Mesothelial cell of epicardium (in vitro differentiated cells): Measurements from ENCODE around the gene MYH9. TPM values are rescaled to one million over a fixed set of nuclear protein-coding genes. Genes with fewer than 3 reads are reported as not detected.

ENCODE experiments used
- DNase-seq, 2 experiments: peaks; one replicate each; pipeline ENCODE4 v3.0.0; 2021; ENCODE audit warnings: low spot score in 2 of 2; ENCODE audit not compliant: unreplicated experiment in 2 of 2
- H3K27ac Mint-ChIP-seq: 2 replicates; pipeline ENCODE4 v1.8.0; 2021; ENCODE audit warnings: mixed read lengths
- H3K27me3 Mint-ChIP-seq: 2 replicates; pipeline ENCODE4 v1.8.0; 2021; ENCODE audit warnings: low read depth, mixed read lengths
- H3K36me3 Mint-ChIP-seq: 2 replicates; pipeline ENCODE4 v1.8.0; 2021; ENCODE audit warnings: mixed read lengths
- H3K4me1 Mint-ChIP-seq: 2 replicates; pipeline ENCODE4 v1.8.0; 2021; ENCODE audit warnings: mixed read lengths
- H3K4me3 Mint-ChIP-seq: 2 replicates; pipeline ENCODE4 v1.8.0; 2021; ENCODE audit warnings: mild to moderate bottlenecking, moderate library complexity, mixed read lengths
- H3K9me3 Mint-ChIP-seq: 2 replicates; pipeline ENCODE4 v1.8.0; 2021; ENCODE audit warnings: mixed read lengths
- CTCF ChIP-seq: fragments of 200-600 bp; sonication (generic); IDR thresholded peaks from one replicate; pipeline ENCODE4 v1.5.0; 2021; ENCODE audit warnings: antibody characterized with exemption; ENCODE audit not compliant: unreplicated experiment
- total RNA-seq: library from RNA; stranded (reverse); gene quantifications from 3 replicates; pipeline ENCODE4 v1.2.1, GENCODE V29; 2021

Gene MYH9
- total RNA-seq, 1 donor from 2014 or later: 341 TPM

GRCh38 chr22:36347094-36347493 lies 40.7 kb downstream of the MYH9 start:
- DNase-seq: no peak
- Mint-ChIP-seq H3K27me3 (no peaks in the 10 kb centered on the region), H3K4me1 (peaks cover 26% of the 10 kb centered on the region), H3K36me3 (peaks cover 14% of the 10 kb centered on the region), H3K9me3 (no peaks in the 10 kb centered on the region), H3K27ac (no peak overlapping the region), H3K4me3 (no peak overlapping the region)
- no peak for TF ChIP-seq CTCF

- H3K4me3 Mint-ChIP-seq: no peak overlapping the region
- no peaks in the 10 kb centered on the region for H3K9me3 Mint-ChIP-seq
These were observed 43.5 kb downstream of the MYH9 start for GRCh38 chr22:36344106-36344827.

GRCh38 chr22:36343720-36344105 lies 44.1 kb downstream of the MYH9 start:
- Mint-ChIP-seq H3K36me3 (peaks cover 30% of the 10 kb centered on the region), H3K4me1 (peaks cover 4% of the 10 kb centered on the region), H3K9me3 (no peaks in the 10 kb centered on the region), H3K27ac (no peak overlapping the region), H3K4me3 (no peak overlapping the region), H3K27me3 (no peaks in the 10 kb centered on the region)
- DNase-seq: no peak
- TF ChIP-seq CTCF: no peak

More at GRCh38 chr22:36344106-36344827, 43.5 kb downstream of the MYH9 start:
- no peak for TF ChIP-seq CTCF
- DNase-seq: no peak
- H3K36me3 Mint-ChIP-seq: peaks cover 29% of the 10 kb centered on the region
- peaks cover 4% of the 10 kb centered on the region for H3K4me1 Mint-ChIP-seq
- peak overlapping the region; percentile 51 for H3K27ac Mint-ChIP-seq
- H3K27me3 Mint-ChIP-seq: no peaks in the 10 kb centered on the region

- DNase-seq: no peak
- Mint-ChIP-seq H3K27ac (no peak overlapping the region), H3K9me3 (no peaks in the 10 kb centered on the region), H3K4me3 (no peak overlapping the region), H3K4me1 (peaks cover 4% of the 10 kb centered on the region), H3K27me3 (no peaks in the 10 kb centered on the region), H3K36me3 (peaks cover 31% of the 10 kb centered on the region)
- no peak for TF ChIP-seq CTCF
These were observed 44.6 kb downstream of the MYH9 start for GRCh38 chr22:36343070-36343719.

GRCh38 chr22:36341640-36342041 lies 46.1 kb downstream of the MYH9 start:
- H3K4me3 Mint-ChIP-seq: no peak overlapping the region
- H3K4me1 Mint-ChIP-seq: peaks cover 4% of the 10 kb centered on the region
- H3K9me3 Mint-ChIP-seq: no peaks in the 10 kb centered on the region
- no peak for TF ChIP-seq CTCF
- no peak for DNase-seq
- peak overlapping the region; percentile 15 for H3K27ac Mint-ChIP-seq
- H3K27me3 Mint-ChIP-seq: no peaks in the 10 kb centered on the region
- peaks cover 38% of the 10 kb centered on the region for H3K36me3 Mint-ChIP-seq
